HG03457 (cell line): ENCODE data around the gene TNS3.

Experiments used
- ATAC-seq: cut with Tn5 transposase; IDR thresholded peaks from one replicate; pipeline ENCODE4 v1.9.1; 2021; ENCODE audit warnings: moderate number of reproducible peaks; ENCODE audit not compliant: unreplicated experiment

Gene TNS3

DNA sequence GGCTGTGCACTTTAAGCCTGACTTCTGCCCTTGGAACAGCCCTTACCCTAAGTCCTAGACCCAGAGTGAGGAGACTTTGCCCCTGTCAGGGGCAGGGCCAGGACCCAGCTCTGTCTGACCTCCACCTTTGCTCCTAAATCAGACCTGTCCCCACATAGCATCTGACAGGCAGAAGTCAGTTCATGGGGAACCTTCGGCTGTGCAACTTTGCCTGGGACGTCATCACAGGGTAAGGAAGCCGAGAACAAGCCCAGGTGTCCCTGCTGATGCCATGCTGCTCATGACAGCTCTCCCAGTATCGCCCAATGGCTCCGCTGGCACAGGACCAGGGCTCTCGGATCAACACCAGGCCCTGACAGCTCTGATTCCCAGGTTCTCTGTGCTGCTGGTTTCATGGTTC, 55.4 kb downstream of the TNS3 start:
- ATAC-seq, result no peak

DNA sequence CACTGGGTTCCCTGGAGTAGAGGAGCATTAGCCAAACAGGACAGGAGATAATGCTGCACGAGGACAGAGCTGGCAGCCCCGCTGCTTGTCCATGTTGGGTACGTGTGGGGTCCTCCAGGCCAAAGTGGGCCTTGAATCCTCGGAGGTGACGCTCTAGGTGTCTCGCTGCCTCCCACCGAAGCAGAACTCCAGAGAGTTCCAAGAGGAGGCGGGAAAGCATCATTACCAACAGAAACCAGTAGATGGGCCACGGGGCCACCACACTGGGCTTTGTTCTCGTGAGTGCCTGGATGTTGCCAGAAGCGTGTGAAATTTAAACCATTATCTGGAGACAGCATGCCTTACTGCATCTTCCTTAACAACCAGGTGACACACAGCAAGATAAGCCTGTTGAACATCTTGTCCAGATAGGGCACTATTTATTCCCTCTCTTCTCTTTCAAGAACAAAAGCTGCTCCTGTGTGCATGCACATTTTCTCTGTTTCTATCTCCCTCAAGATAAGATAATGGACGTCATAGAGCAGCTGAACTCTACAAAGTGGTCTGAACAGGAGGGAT, 56.8 kb downstream of the TNS3 start:
- ATAC-seq, result no peak

DNA sequence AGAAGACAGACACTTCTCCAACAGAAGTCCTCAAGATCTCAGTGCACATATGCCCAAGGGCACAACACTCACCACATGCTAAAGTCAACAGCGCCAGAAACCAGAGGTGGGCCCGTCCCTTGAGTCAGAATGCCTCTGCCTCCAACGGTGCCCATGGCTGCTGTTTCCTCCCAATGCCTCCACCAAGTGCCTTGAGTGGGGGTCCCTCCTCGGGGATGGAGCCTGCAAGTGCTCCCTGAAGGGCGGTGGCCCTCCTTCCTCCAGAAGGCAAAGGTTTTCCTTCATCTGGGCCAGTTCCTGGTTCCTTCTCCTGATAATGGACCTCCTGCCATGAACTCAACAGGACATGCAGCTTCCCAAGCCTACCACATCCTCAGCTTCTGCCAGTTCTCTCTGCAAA, 58.5 kb downstream of the TNS3 start:
- ATAC-seq, result no peak

DNA sequence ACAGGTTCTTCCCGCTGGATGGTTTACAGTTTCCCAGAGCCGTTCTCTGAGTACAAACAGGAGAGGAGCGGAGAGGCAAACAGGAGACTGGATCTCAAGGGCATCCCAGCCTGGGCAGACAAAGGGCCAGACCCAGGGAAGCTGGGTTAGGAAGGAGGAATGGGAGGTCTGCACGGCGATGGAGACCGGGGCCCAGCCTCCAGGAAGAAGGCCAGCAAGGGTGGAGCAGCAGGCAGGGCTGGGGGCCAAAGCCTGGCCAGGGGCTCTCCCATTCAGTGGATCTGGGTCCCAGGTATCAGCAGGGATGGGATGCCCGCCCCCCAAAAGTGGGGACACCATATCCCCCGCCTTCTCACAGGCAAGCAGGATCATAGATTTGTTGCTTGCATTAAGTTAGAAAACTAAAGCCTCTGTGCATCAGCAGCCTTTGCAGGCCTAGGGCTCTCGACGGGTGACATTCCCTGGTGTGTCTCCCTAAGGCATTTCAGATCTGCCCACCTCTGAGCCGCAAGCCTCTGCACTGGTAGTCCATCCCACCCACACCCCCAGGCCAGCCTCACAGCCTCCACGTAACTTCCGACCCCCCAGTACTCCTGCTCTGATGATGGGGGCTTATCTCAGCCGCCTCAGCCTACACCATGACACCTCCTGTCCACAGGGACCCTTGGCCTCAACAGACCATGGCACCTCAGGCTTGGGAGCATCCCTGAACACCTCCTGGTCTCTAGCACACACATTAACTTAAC, 59.9 kb downstream of the TNS3 start:
- ATAC-seq, result no peak

DNA sequence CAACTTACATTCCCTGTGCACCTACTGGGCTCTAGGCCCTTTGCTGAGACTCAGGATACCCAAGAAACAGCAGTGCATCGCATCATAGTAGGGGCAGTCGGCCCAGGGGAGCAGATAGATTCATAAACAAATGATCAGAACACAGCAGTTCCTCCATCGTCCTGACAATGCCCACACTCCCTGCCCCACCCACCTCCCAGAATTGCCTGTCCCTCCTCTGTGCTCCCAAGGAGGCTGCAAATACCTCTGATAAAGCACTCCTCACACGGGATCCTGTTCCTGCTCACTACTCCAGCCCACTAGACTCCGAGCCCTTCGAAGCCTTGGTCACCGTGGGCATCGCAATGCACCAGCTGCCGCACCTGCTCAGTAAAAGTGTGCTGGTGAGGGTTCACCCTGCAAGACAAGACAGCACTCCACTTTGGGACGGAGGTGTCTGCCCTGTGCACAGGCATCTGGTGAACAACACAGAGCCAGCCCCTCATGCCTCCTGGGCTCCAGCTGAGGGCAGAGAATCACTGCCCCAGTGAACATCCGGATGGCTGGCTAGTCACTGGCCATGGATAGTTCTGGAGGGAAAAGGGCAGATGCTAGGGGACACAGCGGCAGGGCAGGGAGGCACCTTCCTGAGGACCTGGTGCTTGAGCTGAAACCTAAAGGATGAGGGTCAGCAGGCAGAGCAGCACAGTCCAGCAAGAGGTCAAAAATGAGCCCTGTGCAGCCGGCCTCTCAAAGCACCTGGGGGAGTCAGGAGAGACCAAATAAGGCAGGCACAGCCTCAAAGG, 60.7 kb downstream of the TNS3 start:
- ATAC-seq, result no peak

DNA sequence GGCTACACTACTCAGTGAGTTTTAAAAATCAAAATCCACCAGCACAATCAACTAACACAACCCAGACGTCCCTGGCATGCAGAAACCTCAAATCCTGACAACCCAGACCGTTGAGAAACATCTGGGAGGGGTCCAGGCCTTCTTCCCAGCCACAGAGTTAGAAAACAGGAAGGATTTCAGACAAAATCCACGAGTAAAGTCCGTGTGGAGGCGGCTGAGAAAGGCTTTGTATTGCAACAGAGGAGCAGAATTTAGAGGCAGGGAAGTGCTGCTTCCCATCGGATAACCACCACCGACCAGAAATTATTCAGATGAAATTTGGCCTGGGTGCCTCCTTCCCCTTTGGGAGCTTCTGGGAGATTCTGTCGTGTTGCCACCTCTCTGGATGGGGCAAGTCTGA, 61.5 kb downstream of the TNS3 start:
- ATAC-seq, result no peak

DNA sequence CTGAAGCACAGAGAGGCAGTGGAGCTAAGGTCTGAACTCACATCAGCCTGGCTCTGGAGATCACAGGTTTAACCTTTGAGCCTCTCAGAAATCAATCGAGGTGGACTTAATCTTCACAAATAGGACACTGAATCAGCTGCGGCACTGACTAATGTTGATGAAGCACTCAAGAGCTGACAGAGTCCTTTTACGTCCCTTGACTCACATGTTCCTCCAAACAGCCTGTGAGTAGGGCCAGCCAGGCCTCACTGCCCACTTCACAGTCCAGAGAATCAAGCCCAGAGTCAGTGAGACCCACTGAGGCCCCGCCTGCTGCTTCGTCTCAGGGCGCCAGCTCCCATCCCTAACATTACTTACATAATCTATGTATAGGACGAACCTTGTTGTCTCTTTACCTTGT, 63.1 kb downstream of the TNS3 start:
- no peak for ATAC-seq

DNA sequence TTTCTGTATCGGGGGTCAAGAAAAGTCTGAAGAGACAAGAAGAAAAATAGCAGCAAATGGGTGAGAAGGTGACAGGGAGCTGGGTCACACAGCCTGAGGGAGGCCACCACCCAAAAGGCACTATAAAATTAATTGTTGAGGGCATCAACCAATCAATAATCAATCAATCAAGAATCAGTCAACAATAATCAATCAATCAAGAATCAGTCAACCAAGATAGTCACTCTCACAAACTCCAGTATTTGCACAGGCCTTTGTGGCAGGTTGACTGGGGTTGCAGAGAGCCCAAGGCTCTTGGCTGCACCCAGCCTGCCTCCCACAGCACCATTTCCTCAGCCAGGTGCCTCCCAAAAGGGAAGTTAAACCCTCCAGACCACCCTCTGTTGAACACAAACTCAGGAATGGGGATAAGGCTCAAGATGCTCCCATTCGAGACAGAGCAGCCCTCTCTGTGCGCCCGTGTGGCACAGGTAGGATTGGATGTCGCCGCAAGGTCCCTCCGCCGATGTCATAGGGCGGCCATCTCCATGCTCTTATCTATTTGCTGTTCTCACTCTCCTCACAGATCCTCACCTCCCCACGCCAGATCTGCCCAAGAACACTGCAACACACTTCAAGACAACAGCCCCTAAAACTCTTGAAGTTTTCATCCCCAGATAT, 64.0 kb downstream of the TNS3 start:
- ATAC-seq, result no peak

DNA sequence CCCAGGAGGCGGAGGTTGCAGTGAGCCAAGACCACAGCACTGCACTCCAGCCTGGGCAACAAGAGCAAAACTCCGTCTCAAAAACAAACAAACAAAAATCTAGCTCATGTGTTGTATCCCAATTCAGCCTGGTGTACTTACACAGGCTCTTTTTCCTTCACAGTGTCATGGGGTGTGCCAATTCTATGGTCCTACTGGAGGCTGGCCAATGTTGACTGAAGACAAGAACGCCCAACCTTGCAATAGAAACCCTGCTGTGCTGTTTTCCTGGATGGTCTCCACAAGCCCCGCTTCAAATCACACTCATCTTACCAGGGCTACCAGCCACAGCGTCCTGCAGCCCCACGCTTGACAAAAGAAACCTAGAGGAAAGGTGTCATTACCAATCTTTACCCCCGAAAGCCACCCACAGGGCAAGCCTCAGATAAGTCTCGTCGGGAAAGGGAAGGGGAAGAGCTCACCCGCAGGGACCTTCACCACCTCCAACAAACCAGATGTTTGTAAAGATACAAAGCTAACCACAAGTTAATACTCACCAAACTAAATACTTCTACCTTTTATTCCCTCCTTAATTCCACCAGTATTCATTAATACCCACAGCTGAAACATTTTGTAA, 64.8 kb downstream of the TNS3 start:
- ATAC-seq, result no peak

DNA sequence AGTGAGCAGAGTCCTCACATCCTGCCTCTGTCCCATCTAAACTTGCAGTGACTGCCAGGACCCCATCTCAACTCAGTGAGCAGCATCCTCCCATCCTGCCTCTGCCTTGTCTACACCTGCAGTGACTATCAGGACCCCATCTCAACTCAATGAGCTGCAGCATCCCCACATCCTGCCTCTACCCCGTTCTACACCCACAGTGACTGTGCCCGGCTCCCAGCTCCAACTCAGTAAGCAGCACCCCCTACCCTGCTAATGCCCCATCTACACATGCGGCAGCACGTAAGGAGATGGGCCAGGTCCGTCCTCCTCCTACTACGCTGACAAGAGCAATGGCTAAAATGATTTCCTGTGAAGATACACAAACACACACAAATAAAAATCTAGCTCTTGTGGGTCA, 65.5 kb downstream of the TNS3 start:
- ATAC-seq, result no peak

DNA sequence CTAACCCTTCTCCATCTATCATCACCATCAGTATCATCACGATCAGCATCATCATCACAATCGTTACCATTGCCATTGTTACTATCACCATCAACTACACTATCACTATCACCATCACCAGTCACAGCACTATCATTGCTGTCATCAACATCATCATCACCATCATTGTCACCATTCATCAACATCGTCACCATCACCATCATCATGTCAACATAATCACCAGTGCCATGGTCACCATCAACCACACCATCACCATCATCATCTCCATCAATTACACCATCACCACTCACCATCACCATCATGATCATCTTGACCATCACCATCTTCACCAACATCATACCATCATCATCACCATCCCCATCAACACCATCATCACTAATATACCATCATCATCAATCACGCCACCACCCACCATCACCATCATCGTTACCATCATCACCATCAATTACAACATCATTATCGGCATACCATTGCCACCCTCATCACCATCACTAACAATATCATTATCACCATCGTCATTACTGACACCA, 66.5 kb downstream of the TNS3 start:
- no peak for ATAC-seq

DNA sequence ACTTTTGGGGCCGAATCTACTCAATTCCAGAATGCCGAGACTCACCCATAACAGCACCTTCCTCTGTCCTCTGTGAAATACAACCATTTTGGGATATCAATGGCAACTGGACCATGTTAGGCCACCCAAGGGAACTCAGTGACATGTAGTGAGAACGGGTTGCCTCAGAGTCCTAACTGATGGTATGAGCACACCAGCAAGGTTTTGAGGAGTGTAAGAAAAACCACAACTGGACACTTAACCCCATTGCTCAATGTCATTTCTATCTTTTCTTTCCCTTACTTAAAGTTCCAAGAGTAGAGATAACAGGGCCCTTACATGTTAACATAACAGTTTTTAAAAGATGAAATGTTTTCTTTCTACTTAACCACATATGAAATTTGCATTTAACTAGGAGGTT, 67.1 kb downstream of the TNS3 start:
- ATAC-seq, result no peak

DNA sequence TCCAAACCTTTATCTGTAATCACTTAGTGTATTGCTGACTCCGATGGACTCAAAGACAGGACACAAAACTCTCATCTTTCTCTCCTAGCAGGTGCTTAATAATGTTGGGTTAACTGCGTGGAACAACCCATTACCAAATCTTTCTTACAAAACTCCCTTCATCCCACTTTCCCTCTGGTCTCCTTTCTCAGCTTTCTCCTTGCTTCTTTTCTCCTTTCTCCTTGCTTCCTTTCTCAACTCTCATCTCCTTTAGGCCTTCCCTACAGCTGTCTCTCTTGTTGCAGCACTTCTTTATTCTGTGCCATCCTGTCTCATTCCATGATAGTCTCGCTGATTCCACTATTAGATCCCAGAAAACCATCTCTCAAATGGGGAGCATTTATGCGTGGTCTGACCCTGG, 67.5 kb downstream of the TNS3 start:
- no peak for ATAC-seq

DNA sequence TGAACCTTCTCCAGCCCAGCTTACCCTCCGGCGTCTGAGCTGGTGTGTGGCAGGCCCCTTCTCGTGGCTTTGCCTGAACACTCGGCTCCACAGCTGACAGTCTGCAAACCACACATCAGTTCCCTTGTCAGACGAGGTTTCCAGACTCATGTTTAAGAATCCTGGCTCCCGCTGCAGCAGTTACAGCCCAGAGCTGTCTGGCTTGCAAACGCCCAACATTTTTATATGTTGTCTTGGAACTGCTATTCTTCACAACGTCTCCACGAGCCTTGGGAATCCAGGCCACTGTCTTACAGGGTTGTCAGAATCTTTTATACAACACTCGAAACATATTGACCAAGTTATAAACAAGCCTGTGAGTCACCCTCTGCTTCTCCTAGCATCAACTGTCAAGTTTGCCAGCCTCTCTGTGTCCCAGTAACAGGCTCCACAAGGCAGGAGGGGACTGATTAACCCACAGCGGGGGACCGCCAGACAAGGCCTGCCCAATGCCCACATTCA, 68.1 kb downstream of the TNS3 start:
- ATAC-seq, result no peak

DNA sequence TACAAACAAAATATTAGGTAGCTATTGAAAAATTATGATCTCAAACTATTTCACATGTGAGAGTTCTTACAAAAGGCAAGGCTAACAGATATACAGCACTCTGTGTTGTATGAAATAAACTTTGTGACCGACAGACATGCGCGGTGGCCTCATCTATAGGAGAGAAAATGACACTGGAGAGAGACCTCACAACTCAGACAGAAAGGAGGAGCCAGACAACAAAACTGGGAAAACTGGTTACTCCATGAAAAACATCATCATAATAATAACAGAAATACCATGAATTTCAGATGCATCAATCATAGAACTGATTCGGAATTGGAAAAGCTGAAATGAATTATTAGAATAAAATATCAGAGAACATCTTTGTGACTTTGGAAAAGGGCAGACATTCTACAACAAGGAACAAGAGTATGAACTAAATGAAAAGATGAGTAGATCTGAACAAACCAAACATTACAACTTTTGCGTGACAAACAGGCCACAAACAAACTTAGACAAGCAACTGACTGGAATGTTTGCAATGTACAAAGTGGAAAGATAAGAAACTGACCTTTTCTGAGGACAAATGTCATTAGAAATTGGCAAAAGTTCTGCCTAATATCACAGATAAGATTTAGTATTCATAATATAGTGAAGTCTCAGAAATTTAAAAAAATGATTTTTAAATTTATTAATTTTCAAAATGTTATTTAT, 69.3 kb downstream of the TNS3 start:
- ATAC-seq, result no peak

DNA sequence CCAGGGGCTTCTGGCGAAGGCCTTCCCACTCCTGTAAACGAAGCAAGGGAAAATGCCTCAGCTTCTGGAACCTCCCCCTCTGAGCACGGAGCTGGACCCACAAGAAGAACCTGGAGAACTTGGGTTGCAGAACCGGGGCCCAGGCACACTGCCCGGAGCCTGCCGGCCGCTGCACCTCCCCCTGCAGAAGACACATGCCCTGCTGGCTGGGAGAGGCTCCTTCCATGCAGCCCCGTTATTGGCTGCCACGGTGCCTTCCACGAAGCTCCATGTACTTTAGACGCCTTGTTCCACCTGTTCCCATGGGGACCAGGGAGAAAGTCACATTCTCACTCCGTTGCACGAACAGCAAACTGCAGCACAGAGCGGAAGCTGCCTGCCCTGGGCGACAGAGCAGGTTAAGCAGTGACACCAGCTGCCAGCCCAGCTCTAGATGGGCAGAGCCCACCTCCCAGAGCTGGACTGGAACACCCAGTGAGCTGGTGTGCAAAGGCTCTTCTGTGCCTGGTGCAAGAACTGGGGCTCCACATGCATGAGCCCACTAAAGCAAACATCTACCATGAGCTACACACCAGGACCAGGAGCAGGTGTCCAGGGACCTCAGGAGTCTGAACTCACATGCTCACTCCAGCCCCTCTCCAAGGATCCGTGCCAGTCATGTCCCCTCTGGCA, 70.1 kb downstream of the TNS3 start:
- ATAC-seq, result no peak

DNA sequence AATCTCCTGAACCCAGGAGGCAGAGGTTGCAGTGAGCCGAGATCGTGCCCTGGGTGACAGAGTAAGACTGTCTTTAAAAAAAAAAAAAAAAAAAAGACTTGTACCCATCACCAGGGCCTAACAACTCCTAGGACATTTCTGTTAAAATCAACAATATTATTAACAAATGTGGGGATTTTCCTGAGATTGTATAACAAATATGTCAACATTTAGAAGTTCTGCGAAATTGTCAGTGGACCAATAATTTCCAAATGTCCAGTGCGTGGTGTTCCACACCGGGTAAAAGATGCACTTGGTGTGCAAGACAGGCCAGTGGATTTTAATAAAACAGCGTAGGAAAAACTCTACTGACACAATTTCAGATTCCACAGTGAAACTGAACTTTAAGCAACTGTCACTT, 71.1 kb downstream of the TNS3 start:
- no peak for ATAC-seq

DNA sequence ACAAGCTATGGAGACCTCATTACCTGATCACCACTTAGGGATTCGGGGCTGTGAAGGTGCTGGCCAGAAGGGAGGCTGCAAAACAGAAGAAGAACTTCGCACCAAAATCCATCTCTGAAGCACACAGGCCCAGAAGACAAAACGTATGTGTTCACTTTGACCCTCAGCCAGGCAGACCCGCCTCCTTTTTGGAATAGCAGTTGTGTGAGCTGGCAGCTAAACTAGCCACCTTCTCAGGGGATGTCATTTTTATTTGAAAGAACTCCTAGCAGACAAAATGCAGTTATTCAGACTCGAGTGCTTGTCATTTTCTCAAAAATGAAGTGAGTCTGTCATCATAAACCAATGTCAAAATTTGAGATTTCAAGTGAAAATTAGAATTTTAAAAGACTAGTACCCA, 71.7 kb downstream of the TNS3 start:
- no peak for ATAC-seq

DNA sequence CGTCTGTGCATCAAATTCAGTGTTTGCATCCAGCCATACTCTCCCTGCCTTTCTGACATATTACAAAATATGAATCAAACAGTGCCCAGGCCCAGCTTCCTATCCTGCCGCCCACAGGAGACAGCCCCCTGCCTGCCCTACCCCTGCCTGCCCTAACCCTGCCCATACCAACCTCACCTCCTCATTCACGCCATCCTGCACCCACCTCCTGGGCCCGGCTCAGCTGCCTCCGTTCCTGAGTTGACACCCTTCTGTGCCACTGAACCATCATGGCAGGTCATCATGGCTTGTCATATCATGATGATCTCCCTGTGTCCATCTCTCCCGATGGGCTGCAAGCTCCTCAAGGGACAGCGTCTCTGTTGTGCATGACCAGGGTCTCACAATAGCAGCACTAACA, 72.3 kb downstream of the TNS3 start:
- no peak for ATAC-seq
